Measurements from ENCODE around the gene LIN52. TPM values are rescaled to one million over a fixed set of nuclear protein-coding genes. Genes with fewer than 3 reads are reported as not detected.

Gene LIN52
- total RNA-seq, 1 experiment from 2014 or later = 6.7 TPM

GRCh38 chr14:74089251-74090020 is 4.7 kb downstream of the LIN52 start:
- Histone ChIP-seq H3K9me3 (ENCODE audit: control insufficient read depth, insufficient read depth, low read depth, low read length) (no peaks in the 10 kb centered on the region), H3K36me3 (ENCODE audit: control insufficient read depth, insufficient read depth, low read length) (peaks cover 4% of the 10 kb centered on the region; the same call in 1 of the 2 replicates), H3K27ac (ENCODE audit: low read length) (no peak overlapping the region), H3K4me3 (ENCODE audit: low read depth in 2 of 2, low read length in 2 of 2) (no peak overlapping the region), H3K4me1 (ENCODE audit: control insufficient read depth, insufficient read depth, low read length) (peaks cover 5% of the 10 kb centered on the region; the same call in 1 of the 2 replicates), H3K27me3 (ENCODE audit: control insufficient read depth, insufficient read depth, low read length) (no peaks in the 10 kb centered on the region)
- BruUV-seq (replicated peaks) = no TSS peak
- in situ Hi-C loops (cut with HindIII; ENCODE audit: low pct_unique_long_range_greater_than_20kb, low sequenced_read_pairs) (no loop called here), intact Hi-C loops (cut with micrococcal nuclease; ENCODE audit: unreplicated experiment) (no loop called here)
- ATAC-seq (no peak), DNase-seq (ENCODE audit: low read depth, low spot score) (no peak)
- TF ChIP-seq SIN3A (IDR thresholded peaks at IDR 0.05; ENCODE audit: borderline replicate concordance, insufficient read depth, low read depth, low read length) (no peak), REST (IDR thresholded peaks at IDR 0.05; ENCODE audit: insufficient read depth in 1 of 2, low read depth in 2 of 2, low read length in 1 of 2) (no peak), POLR2AphosphoS5 (IDR thresholded peaks at IDR 0.05; ENCODE audit: low read depth, low read length) (no peak), CTCF (IDR thresholded peaks at IDR 0.05) (no peak), TCF7L2 (IDR thresholded peaks at IDR 0.05; ENCODE audit: low read depth, low read length) (no peak)
- ChIA-PET CTCF (interaction anchor here (0.7 kb wide), 1 partner anchor 27 kb away, joined by 10 read pairs; no protein-coding TSS in a partner anchor), POLR2A (no interaction called here)

- Histone ChIP-seq H3K4me1 (ENCODE audit: control insufficient read depth, insufficient read depth, low read length) (no peaks in the 10 kb centered on the region), H3K4me3 (ENCODE audit: low read depth in 2 of 2, low read length in 2 of 2) (no peak overlapping the region), H3K27me3 (ENCODE audit: control insufficient read depth, insufficient read depth, low read length) (no peaks in the 10 kb centered on the region), H3K27ac (ENCODE audit: low read length) (no peak overlapping the region), H3K9me3 (ENCODE audit: control insufficient read depth, insufficient read depth, low read depth, low read length) (no peaks in the 10 kb centered on the region), H3K36me3 (ENCODE audit: control insufficient read depth, insufficient read depth, low read length) (no peaks in the 10 kb centered on the region)
- ATAC-seq (no peak), DNase-seq (ENCODE audit: low read depth, low spot score) (no peak)
- TF ChIP-seq REST (IDR thresholded peaks at IDR 0.05; ENCODE audit: insufficient read depth in 1 of 2, low read depth in 2 of 2, low read length in 1 of 2) (no peak), SIN3A (IDR thresholded peaks at IDR 0.05; ENCODE audit: borderline replicate concordance, insufficient read depth, low read depth, low read length) (no peak), TCF7L2 (IDR thresholded peaks at IDR 0.05; ENCODE audit: low read depth, low read length) (no peak), CTCF (IDR thresholded peaks at IDR 0.05) (no peak), POLR2AphosphoS5 (IDR thresholded peaks at IDR 0.05; ENCODE audit: low read depth, low read length) (no peak)
- ChIA-PET POLR2A (no interaction called here), CTCF (no interaction called here)
- BruUV-seq (replicated peaks) = no TSS peak
- intact Hi-C loops (cut with micrococcal nuclease; ENCODE audit: unreplicated experiment) (no loop called here), in situ Hi-C loops (cut with HindIII; ENCODE audit: low pct_unique_long_range_greater_than_20kb, low sequenced_read_pairs) (no loop called here)
These were observed 20.6 kb downstream of the LIN52 start for GRCh38 chr14:74105381-74105780.

All from Panc1 (cell line).